HG03066 (cell line): ENCODE measurements around the gene LYZL2.
"Not testable (repeated sequence)": the region's sequence is repeated elsewhere in the genome, so short reads cannot be mapped to it uniquely, and the experiment has no call there.

ENCODE experiments used
- ATAC-seq: cut with Tn5 transposase; IDR thresholded peaks from one replicate; pipeline ENCODE4 v1.9.1; 2021; ENCODE audit warnings: low read depth; ENCODE audit not compliant: unreplicated experiment

The LYZL2 gene

GRCh38 chr10:30639946-30640786, 10.6 kb upstream of the LYZL2 start:
- ATAC-seq, result no peak

- ATAC-seq, result no peak
Measured at GRCh38 chr10:30637881-30638467, 8.4 kb upstream of the LYZL2 start.

- no peak for ATAC-seq
Measured at GRCh38 chr10:30631188-30631587, 1.6 kb upstream of the LYZL2 start.

GRCh38 chr10:30630571-30630970, 1.0 kb upstream of the LYZL2 start:
- no peak for ATAC-seq

- not testable (repeated sequence) for ATAC-seq
Measured at GRCh38 chr10:30628576-30628975, 977 bp downstream of the LYZL2 start.

GRCh38 chr10:30626837-30627236, 2.7 kb downstream of the LYZL2 start:
- not testable (repeated sequence) for ATAC-seq

GRCh38 chr10:30626196-30626595, 3.4 kb downstream of the LYZL2 start:
- not testable (repeated sequence) for ATAC-seq

GRCh38 chr10:30625080-30625479, 4.5 kb downstream of the LYZL2 start:
- no peak for ATAC-seq

GRCh38 chr10:30619966-30620365, 9.6 kb downstream of the LYZL2 start:
- no peak for ATAC-seq

GRCh38 chr10:30617070-30617469, 12.5 kb downstream of the LYZL2 start:
- no peak for ATAC-seq

- not testable (repeated sequence) for ATAC-seq
Measured at GRCh38 chr10:30611041-30611440, 18.5 kb downstream of the LYZL2 start.

GRCh38 chr10:30607814-30608213, 21.7 kb downstream of the LYZL2 start:
- ATAC-seq, result no peak

GRCh38 chr10:30606313-30606712, 23.2 kb downstream of the LYZL2 start:
- ATAC-seq, result no peak

- ATAC-seq, result not testable (repeated sequence)
Measured at GRCh38 chr10:30605341-30606121, 24.0 kb downstream of the LYZL2 start.

- no peak for ATAC-seq
Measured at GRCh38 chr10:30603589-30603988, 26.0 kb downstream of the LYZL2 start.

GRCh38 chr10:30602747-30603146, 26.8 kb downstream of the LYZL2 start:
- ATAC-seq, result no peak

- no peak for ATAC-seq
Measured at GRCh38 chr10:30600005-30600404, 29.5 kb downstream of the LYZL2 start.

GRCh38 chr10:30598105-30598776, 31.3 kb downstream of the LYZL2 start:
- ATAC-seq, result no peak

GRCh38 chr10:30597433-30597824, 32.1 kb downstream of the LYZL2 start:
- ATAC-seq, result not testable (repeated sequence)

GRCh38 chr10:30596493-30597432, 32.8 kb downstream of the LYZL2 start:
- not testable (repeated sequence) for ATAC-seq
